ENCODE results near the gene TBC1D9B.

The TBC1D9B gene

GRCh38 chr5:179916523-179916922, 8.8 kb upstream of the TBC1D9B start:
- Histone ChIP-seq H3K27ac (ENCODE audit: low read depth, low read length) (no peak overlapping the region), H3K4me3 (ENCODE audit: low read length) (no peak overlapping the region), H3K9me2 (replicated peaks; ENCODE audit: control insufficient read depth, low read length) (no peaks in the 10 kb centered on the region), H3K27me3 (ENCODE audit: control insufficient read depth, low read length) (no peaks in the 10 kb centered on the region), H3K9me3 (ENCODE audit: control insufficient read depth, insufficient read depth, low read length) (no peaks in the 10 kb centered on the region), H4K20me1 (ENCODE audit: control insufficient read depth, insufficient read depth, low read depth, low read length) (no peaks in the 10 kb centered on the region), H3K4me1 (ENCODE audit: control insufficient read depth, low read length) (peaks cover 28% of the 10 kb centered on the region), H3F3A (ENCODE audit: control insufficient read depth, insufficient read depth) (no peaks in the 10 kb centered on the region; the same call in 1 of the 2 replicates), H3K79me2 (ENCODE audit: control insufficient read depth, low read length) (no peaks in the 10 kb centered on the region), H3K4me2 (ENCODE audit: low read length) (no peak overlapping the region), H3K36me3 (ENCODE audit: control insufficient read depth, low read length) (no peaks in the 10 kb centered on the region)
- TF ChIP-seq CTCF (IDR thresholded peaks at IDR 0.05; ENCODE audit: low read depth, low read length, poor library complexity, severe bottlenecking) (no peak), EZH2phosphoT487 (IDR thresholded peaks at IDR 0.05; ENCODE audit: borderline replicate concordance, low read length) (no peak)

- Histone ChIP-seq H3K9me3 (ENCODE audit: control insufficient read depth, insufficient read depth, low read length) (no peaks in the 10 kb centered on the region), H3F3A (ENCODE audit: control insufficient read depth, insufficient read depth) (no peaks in the 10 kb centered on the region; the same call in 1 of the 2 replicates), H3K36me3 (ENCODE audit: control insufficient read depth, low read length) (no peaks in the 10 kb centered on the region), H3K4me2 (ENCODE audit: low read length) (no peak overlapping the region), H4K20me1 (ENCODE audit: control insufficient read depth, insufficient read depth, low read depth, low read length) (no peaks in the 10 kb centered on the region), H3K4me1 (ENCODE audit: control insufficient read depth, low read length) (peaks cover 28% of the 10 kb centered on the region), H3K9me2 (replicated peaks; ENCODE audit: control insufficient read depth, low read length) (no peaks in the 10 kb centered on the region), H3K4me3 (ENCODE audit: low read length) (no peak overlapping the region), H3K27ac (ENCODE audit: low read depth, low read length) (no peak overlapping the region), H3K27me3 (ENCODE audit: control insufficient read depth, low read length) (no peaks in the 10 kb centered on the region), H3K79me2 (ENCODE audit: control insufficient read depth, low read length) (no peaks in the 10 kb centered on the region)
- no peak for TF ChIP-seq CTCF (IDR thresholded peaks at IDR 0.05; ENCODE audit: low read depth, low read length, poor library complexity, severe bottlenecking)
- TF ChIP-seq EZH2phosphoT487 (IDR thresholded peaks at IDR 0.05; ENCODE audit: borderline replicate concordance, low read length) = no peak
These were observed 7.8 kb upstream of the TBC1D9B start for GRCh38 chr5:179915406-179915935.

GRCh38 chr5:179914032-179914755, 6.5 kb upstream of the TBC1D9B start:
- H3K36me3 ChIP-seq (ENCODE audit: control insufficient read depth, low read length) = no peaks in the 10 kb centered on the region
- no peaks in the 10 kb centered on the region for H3K9me2 ChIP-seq (replicated peaks; ENCODE audit: control insufficient read depth, low read length)
- peaks cover 24% of the 10 kb centered on the region for H3K4me1 ChIP-seq (ENCODE audit: control insufficient read depth, low read length)
- H3K27me3 ChIP-seq (ENCODE audit: control insufficient read depth, low read length) = no peaks in the 10 kb centered on the region
- H3K4me3 ChIP-seq (ENCODE audit: low read length) = peak overlapping the region; percentile 26; the same call in 1 of the 2 replicates
- no peaks in the 10 kb centered on the region for H3F3A ChIP-seq (ENCODE audit: control insufficient read depth, insufficient read depth)
- no peaks in the 10 kb centered on the region for H3K9me3 ChIP-seq (ENCODE audit: control insufficient read depth, insufficient read depth, low read length)
- H3K4me2 ChIP-seq (ENCODE audit: low read length) = peak overlapping the region; percentile 38
- TF ChIP-seq CTCF (IDR thresholded peaks at IDR 0.05; ENCODE audit: low read depth, low read length, poor library complexity, severe bottlenecking) (no peak), EZH2phosphoT487 (IDR thresholded peaks at IDR 0.05; ENCODE audit: borderline replicate concordance, low read length) (no peak)
- no peak overlapping the region for H3K27ac ChIP-seq (ENCODE audit: low read depth, low read length)
- no peaks in the 10 kb centered on the region for H4K20me1 ChIP-seq (ENCODE audit: control insufficient read depth, insufficient read depth, low read depth, low read length)
- H3K79me2 ChIP-seq (ENCODE audit: control insufficient read depth, low read length) = no peaks in the 10 kb centered on the region

Measured in DOHH2 (cell line).